Measurements from ENCODE around the gene SKAP2. TPM values are rescaled to one million over a fixed set of nuclear protein-coding genes. Genes with fewer than 3 reads are reported as not detected.

SKAP2 gene
- total and polyA plus RNA-seq, 2 of the 4 experiments (the other 2 are of a cell fraction), result 5.7 to 7.4 TPM

GRCh38 chr7:26912338-26912737, 47.9 kb upstream of the SKAP2 start:
- no peak overlapping the region for H3K4me3 ChIP-seq (ENCODE audit: insufficient read depth, low read depth, low read length)
- no peak overlapping the region for H2BK15ac ChIP-seq (ENCODE audit: low read depth, low read length)
- in situ Hi-C loops (cut with MboI; ENCODE audit: low sequenced_read_pairs), result no loop called here
- no peak overlapping the region for H2BK5ac ChIP-seq (ENCODE audit: low read depth, low read length, poor library complexity, severe bottlenecking)
- no peak overlapping the region for H3K27ac ChIP-seq (ENCODE audit: insufficient read depth, low read length)
- no peak overlapping the region for H4K8ac ChIP-seq (ENCODE audit: low read depth in 2 of 2, low read length in 2 of 2)
- ChIA-PET POLR2A (ENCODE audit: unreplicated experiment) (interaction anchor here (0.6 kb wide), 1 partner anchor 34 kb away, joined by 7 read pairs; no protein-coding TSS in a partner anchor), CTCF (interaction anchor here (1.0 kb wide), 1 partner anchor 11 kb away, joined by 3 read pairs; no protein-coding TSS in a partner anchor)
- 0 out of 2 replicates have a peak, but pooled peaks cover 2% of the 10 kb centered on the region for H3K27me3 ChIP-seq (ENCODE audit: control insufficient read depth, insufficient read depth, low read length)
- no peak overlapping the region for H2AK5ac ChIP-seq (ENCODE audit: low read depth, low read length)
- no peak overlapping the region for H2AK9ac ChIP-seq (replicated peaks; ENCODE audit: low read depth, low read length, poor library complexity)
- BruUV-seq (replicated peaks), result no TSS peak
- no peak overlapping the region for H3K14ac ChIP-seq (replicated peaks; ENCODE audit: low read depth, low read length)
- no peak for TF ChIP-seq MAFK (IDR thresholded peaks at IDR 0.05; ENCODE audit: low read depth, low read length)
- no peak for TF ChIP-seq MAZ (IDR thresholded peaks at IDR 0.05; ENCODE audit: borderline replicate concordance, low read depth, low read length)
- no peak for TF ChIP-seq NFE2L2 (IDR thresholded peaks at IDR 0.05; ENCODE audit: low read depth, low read length)
- no peak for TF ChIP-seq FOS (IDR thresholded peaks at IDR 0.05; ENCODE audit: low read depth, low read length)
- no peak for TF ChIP-seq POLR2A (IDR thresholded peaks at IDR 0.05; ENCODE audit: low read depth, low read length)
- no peak for TF ChIP-seq MXI1 (IDR thresholded peaks at IDR 0.05; ENCODE audit: borderline replicate concordance, low read depth, low read length)
- TF ChIP-seq BHLHE40 (IDR thresholded peaks at IDR 0.05; ENCODE audit: low read depth, low read length), result no peak
- TF ChIP-seq RCOR1 (IDR thresholded peaks at IDR 0.05; ENCODE audit: insufficient replicate concordance, low read length), result no peak
- TF ChIP-seq, protein P1, sequence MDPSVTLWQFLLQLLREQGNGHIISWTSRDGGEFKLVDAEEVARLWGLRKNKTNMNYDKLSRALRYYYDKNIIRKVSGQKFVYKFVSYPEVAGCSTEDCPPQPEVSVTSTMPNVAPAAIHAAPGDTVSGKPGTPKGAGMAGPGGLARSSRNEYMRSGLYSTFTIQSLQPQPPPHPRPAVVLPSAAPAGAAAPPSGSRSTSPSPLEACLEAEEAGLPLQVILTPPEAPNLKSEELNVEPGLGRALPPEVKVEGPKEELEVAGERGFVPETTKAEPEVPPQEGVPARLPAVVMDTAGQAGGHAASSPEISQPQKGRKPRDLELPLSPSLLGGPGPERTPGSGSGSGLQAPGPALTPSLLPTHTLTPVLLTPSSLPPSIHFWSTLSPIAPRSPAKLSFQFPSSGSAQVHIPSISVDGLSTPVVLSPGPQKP (IDR thresholded peaks at IDR 0.05; ENCODE audit: borderline replicate concordance, low read depth, low read length), result no peak
- TF ChIP-seq, protein P2, sequence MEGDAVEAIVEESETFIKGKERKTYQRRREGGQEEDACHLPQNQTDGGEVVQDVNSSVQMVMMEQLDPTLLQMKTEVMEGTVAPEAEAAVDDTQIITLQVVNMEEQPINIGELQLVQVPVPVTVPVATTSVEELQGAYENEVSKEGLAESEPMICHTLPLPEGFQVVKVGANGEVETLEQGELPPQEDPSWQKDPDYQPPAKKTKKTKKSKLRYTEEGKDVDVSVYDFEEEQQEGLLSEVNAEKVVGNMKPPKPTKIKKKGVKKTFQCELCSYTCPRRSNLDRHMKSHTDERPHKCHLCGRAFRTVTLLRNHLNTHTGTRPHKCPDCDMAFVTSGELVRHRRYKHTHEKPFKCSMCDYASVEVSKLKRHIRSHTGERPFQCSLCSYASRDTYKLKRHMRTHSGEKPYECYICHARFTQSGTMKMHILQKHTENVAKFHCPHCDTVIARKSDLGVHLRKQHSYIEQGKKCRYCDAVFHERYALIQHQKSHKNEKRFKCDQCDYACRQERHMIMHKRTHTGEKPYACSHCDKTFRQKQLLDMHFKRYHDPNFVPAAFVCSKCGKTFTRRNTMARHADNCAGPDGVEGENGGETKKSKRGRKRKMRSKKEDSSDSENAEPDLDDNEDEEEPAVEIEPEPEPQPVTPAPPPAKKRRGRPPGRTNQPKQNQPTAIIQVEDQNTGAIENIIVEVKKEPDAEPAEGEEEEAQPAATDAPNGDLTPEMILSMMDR (conservative IDR thresholded peaks at IDR 0.05; ENCODE audit: low read depth, low read length), result no peak
- no peak for TF ChIP-seq RFX5 (IDR thresholded peaks at IDR 0.05; ENCODE audit: low read depth, low read length)
- TF ChIP-seq RAD21 (IDR thresholded peaks at IDR 0.05; ENCODE audit: low read length), result no peak
- no peak for TF ChIP-seq CEBPB (IDR thresholded peaks at IDR 0.05; ENCODE audit: low read depth, low read length)
- no peak for TF ChIP-seq CHD1 (IDR thresholded peaks at IDR 0.05; ENCODE audit: low read depth, low read length)
- TF ChIP-seq USF2 (IDR thresholded peaks at IDR 0.05; ENCODE audit: low read depth, low read length), result no peak
- TF ChIP-seq SMC3 (IDR thresholded peaks at IDR 0.05; ENCODE audit: low read depth, low read length), result no peak
- no peaks in the 10 kb centered on the region for H3K36me3 ChIP-seq (ENCODE audit: control insufficient read depth, insufficient read depth, low read length)
- H4K5ac ChIP-seq (ENCODE audit: low read depth, low read length), result no peak overlapping the region
- no peak overlapping the region for H4K91ac ChIP-seq (ENCODE audit: insufficient read depth, low read depth, low read length)
- H2BK120ac ChIP-seq (ENCODE audit: low read depth, low read length), result no peak overlapping the region
- H3K56ac ChIP-seq (ENCODE audit: extremely low read depth, insufficient read depth, low read length), result no peak overlapping the region
- no peak overlapping the region for H3K4ac ChIP-seq (ENCODE audit: low read depth, low read length)
- no peak overlapping the region for H3K9ac ChIP-seq (ENCODE audit: low read depth, low read length)
- DNase-seq, result no peak
- peaks cover 2% of the 10 kb centered on the region; the same call in 1 of the 2 replicates for H3K4me1 ChIP-seq (ENCODE audit: control insufficient read depth, insufficient read depth, low read length)
- H3K9me3 ChIP-seq (ENCODE audit: control insufficient read depth, insufficient read depth, low read length), result no peaks in the 10 kb centered on the region
- H3K18ac ChIP-seq (ENCODE audit: low read depth, low read length), result no peak overlapping the region
- ATAC-seq (ENCODE audit: low read depth), result no peak
- intact Hi-C loops (cut with micrococcal nuclease), result no loop called here
- dilution Hi-C loops (cut with HindIII; ENCODE audit: low sequenced_read_pairs, unreplicated experiment), result no loop called here
- H4K20me1 ChIP-seq (ENCODE audit: insufficient read depth, low read length), result no peaks in the 10 kb centered on the region
- no peak overlapping the region for H3K4me2 ChIP-seq (ENCODE audit: low read depth, low read length)
- H2AFZ ChIP-seq (replicated peaks; ENCODE audit: low read length, poor library complexity), result no peak overlapping the region
- no peak overlapping the region for H3K23ac ChIP-seq (ENCODE audit: low read depth, low read length)
- H3K9me1 ChIP-seq (ENCODE audit: insufficient read depth, low read length), result no peaks in the 10 kb centered on the region
- no peak overlapping the region for H2BK20ac ChIP-seq (ENCODE audit: low read depth, low read length)
- H3K79me1 ChIP-seq (ENCODE audit: low read depth in 1 of 2, low read length in 2 of 2), result no peaks in the 10 kb centered on the region
